ENCODE measurements around the gene RAB7A. TPM values are rescaled to one million over a fixed set of nuclear protein-coding genes. Genes with fewer than 3 reads are reported as not detected.

Gene RAB7A
- total and polyA plus RNA-seq, 2 of the 13 experiments (the other 11 are each of a cell fraction or from before 2014, with no cell fraction given) = 26.5 to 182 TPM

- TF ChIP-seq ZNF407 (CRISPR knock-in tag; IDR thresholded peaks at IDR 0.05; ENCODE audit: not compliant biosample characterization) (peak; percentile 32), ZGPAT (CRISPR knock-in tag; IDR thresholded peaks at IDR 0.05) (peak; percentile 40; the same call in 1 of the 2 replicates), ZNF136 (CRISPR knock-in tag; IDR thresholded peaks at IDR 0.05; ENCODE audit: low read depth) (no peak), THAP7 (CRISPR knock-in tag; IDR thresholded peaks at IDR 0.05) (no peak), ZFP90 (CRISPR knock-in tag; IDR thresholded peaks at IDR 0.05; ENCODE audit: borderline replicate concordance) (no peak)
Measured at GRCh38 chr3:128845778-128846485, 119.9 kb downstream of the RAB7A start (continued).
